HuH-7 (cell line): ENCODE results near the gene SLC9A5.

ENCODE experiments used
- DNase-seq: peaks from one replicate; pipeline ENCODE4 v3.0.0; 2011; ENCODE audit warnings: low spot score

Gene SLC9A5

GRCh38 chr16:67238806-67239470, 9.8 kb upstream of the SLC9A5 start:
- DNase-seq, result no peak

GRCh38 chr16:67240506-67240905, 8.3 kb upstream of the SLC9A5 start:
- DNase-seq, result no peak

DNA sequence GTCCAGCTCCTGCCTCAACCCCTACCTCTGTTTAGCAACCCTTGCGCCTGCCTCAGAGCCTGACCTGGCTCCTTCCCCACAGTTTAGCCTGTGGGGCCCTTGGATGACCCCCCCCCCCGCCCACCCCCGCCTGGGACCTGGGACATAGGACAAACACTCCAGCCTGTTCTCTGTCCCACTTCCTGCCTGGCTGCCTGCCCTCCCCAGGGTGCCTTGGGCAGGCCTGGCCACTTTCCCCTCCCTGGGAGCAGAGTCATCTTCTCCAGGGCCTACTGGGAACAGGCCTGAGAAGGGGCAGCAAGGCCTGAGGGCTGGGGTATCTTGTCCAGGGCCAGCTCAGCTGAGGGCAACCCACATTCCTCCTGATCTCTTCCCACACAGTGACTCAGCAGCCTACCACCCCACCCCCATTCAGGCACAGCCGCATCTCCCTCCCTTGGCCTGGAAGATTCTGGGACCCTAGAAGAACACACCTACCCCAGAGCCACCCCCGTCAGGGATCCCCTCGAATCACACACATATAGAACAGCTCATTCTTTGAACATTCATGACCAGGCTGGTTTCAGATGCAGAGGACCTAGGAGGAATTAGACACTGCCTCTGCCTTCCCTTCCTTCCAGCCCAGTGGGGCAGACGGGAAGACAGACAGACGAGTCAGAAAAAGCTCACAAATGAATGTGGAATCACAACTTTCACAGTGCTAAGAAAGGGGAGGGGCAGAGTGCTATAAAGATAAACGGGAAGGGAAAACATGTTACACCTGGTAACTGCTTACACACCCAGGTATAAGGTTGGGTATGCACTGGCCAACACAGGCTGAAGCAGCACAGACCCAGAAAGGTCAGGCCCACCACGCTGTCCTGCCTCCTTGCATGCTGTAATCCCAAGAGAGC, 7.5 kb upstream of the SLC9A5 start:
- no peak for DNase-seq

DNA sequence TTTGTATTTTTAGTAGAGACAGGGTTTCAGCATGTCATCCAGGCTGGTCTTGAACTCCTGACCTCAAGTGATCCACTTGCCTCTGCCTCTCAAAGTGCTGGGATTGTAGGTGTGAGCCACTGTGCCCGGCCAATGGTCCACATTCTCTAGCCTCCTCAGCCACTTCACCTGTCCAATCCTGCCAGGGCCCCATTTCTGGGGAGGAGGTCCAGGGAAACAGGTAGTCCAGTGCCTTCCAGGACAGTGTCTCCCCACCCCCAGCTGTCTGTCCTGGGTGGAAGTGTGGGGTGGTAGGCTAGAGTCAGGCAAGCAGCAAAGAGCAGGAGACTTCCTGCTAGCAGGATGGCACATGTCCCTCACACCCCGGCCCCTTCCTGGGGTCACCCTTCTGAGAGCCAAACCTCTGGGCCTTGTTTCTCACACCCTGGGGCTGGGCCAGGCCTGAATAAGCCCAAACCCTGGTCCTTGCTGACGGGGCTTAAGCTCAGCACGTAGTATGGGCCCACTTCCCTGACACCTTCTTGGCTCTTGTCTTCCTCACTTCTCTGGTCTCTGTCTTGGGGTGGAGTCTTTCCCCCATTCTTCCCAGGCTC, 6.5 kb upstream of the SLC9A5 start:
- no peak for DNase-seq

DNA sequence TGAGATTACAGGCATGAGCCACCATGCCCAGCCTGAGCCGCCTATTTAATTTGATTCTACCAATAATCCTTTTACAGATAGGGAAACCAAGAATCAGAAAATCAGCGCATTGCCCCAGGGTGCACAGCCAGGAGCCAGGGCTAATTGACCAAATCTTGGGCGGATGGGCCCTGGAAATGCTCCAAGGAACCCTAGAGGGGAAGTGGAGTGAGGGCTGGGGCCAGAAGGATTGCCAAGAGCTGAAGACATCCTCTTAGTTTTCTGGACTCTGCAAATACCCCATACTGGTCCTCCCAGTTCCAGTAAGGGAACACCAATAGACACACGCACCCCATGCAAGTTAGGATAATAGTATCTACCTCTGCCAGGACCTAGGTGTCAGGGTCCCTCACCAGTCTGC, 5.3 kb upstream of the SLC9A5 start:
- no peak for DNase-seq

- DNase-seq, result no peak
Observed at GRCh38 chr16:67244387-67245185, 4.2 kb upstream of the SLC9A5 start.

DNA sequence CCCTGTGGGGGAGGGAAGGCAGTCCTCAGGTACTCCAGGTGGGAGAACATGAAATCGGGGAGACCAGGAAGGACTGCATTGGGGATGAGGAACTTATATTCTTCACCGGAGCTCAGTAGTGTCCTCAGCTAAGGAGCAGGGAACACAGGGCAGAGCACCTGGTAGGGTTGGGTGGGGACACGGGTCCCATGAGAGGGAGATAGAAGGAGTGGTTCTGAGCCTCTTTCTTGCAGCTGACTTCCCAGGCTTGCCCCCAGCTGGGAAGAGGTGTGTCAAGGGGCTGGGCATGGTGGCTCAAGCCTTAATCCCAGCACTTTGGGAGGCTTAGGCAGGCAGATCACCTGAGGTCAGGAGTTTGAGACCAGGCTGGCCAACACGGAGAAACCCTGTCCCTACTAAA, 3.6 kb upstream of the SLC9A5 start:
- no peak for DNase-seq

GRCh38 chr16:67245674-67246080, 3.1 kb upstream of the SLC9A5 start:
- DNase-seq, result no peak

GRCh38 chr16:67246081-67246755, 2.6 kb upstream of the SLC9A5 start:
- DNase-seq, result peak; percentile 72

GRCh38 chr16:67246756-67247191, 2.0 kb upstream of the SLC9A5 start:
- DNase-seq, result peak; percentile 65

DNA sequence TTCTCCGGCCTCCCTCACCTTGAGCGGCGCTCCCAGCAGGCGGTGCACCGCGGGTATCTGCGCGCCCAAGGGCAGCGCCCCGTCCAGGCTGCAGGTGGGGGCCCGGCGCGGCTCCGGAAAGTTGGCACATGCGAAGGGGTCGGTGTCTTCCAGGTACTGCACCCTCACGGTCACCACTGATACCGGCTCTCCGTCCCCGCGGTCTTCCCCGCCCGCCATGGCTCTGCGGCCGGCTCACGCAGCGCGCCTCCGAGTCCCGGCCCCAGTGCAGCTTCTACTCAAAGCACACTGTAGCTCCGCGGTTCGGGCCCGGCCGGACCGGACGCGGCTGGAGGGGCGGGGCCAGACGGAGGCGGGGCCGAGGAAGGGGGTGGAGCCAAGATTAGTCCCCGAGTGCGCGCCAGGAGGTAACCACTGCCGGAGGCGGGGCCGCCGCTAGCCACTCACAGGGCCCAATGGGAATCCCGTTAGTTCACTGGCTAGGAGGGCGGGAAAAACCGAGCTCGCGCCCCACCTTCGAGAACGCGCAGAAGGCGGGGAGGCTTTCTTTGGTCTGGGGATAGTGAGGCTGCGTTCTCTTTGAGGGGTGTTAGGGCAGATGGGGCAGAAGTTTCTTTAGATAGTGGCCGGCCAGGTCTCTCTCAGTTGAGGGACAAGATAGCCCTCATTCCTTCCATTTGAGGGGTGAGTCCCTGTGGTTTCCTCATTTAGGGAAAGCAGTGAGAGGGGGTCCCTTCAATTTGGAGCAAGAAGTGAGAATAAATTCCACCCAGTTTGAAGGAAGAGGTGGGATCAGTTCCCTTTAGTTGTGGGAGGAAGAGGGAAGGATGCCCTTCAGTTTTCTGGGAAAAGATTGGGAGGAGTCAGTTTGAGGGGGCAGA, 1.3 kb upstream of the SLC9A5 start, which contains the start of gene FHOD1:
FHOD1 (minus strand) TSS at position 290 of the 881 bp plus-strand sequence; CDS start at position 219, 71 bp downstream.
- DNase-seq, result peak; percentile 93

GRCh38 chr16:67248073-67248400, 742 bp upstream of the SLC9A5 start:
- DNase-seq, result no peak

DNA sequence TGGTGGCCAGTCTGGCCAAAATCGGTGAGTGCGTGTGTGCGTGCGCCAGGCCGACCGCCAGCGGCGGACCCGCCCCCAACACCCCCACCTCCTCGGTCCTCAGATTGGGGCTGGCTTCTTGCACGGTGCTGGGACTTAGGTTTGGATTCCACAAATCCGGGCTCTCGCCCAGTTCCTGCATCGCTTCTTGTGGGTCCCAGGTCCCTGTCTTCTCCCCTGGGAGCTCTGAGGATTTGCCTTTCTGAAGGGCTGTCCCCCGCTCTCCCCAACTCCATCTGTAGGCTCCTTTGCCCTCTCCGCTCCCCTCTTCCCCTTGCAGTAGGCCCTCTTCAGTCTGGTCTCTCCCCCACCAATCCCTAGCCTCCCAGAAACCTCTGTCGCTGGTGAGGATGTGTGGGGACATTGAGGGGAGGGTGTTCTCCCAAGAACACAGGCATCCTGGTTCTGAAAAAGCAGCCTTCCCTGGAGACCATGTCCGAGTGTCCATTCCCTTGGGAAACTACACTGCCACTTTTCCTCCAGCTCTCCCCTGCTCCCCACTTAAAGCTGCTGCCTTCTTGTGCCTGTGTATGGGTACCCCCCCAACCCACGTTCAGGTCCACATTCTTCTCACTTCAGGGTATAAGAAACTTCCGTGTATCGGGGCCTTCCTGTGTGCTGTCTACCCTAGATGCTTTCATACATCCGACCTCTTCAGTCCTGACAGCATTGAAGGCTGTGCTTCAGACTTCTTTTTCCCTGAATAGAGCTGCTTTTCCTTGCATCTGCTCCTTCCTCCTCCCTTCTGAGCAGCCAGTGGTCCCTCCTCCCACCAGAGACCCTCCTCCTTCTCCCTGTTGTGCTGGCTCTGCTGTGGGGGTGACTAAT, 632 bp downstream of the SLC9A5 start:
- DNase-seq, result no peak

DNA sequence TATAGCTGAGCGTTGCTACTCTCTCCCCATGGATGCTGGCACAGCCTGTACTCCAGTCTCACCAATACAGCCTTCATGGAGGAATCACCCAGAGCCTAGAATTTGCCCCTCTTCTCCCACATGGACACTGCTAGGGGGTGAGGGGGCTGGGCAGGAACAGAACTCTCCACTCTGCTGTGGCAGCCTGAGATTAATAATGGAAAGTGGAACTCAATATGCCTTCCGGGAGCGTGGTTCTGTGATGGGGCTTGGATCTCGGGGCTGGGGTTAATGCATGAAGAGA, 1.2 kb downstream of the SLC9A5 start:
- no peak for DNase-seq

DNA sequence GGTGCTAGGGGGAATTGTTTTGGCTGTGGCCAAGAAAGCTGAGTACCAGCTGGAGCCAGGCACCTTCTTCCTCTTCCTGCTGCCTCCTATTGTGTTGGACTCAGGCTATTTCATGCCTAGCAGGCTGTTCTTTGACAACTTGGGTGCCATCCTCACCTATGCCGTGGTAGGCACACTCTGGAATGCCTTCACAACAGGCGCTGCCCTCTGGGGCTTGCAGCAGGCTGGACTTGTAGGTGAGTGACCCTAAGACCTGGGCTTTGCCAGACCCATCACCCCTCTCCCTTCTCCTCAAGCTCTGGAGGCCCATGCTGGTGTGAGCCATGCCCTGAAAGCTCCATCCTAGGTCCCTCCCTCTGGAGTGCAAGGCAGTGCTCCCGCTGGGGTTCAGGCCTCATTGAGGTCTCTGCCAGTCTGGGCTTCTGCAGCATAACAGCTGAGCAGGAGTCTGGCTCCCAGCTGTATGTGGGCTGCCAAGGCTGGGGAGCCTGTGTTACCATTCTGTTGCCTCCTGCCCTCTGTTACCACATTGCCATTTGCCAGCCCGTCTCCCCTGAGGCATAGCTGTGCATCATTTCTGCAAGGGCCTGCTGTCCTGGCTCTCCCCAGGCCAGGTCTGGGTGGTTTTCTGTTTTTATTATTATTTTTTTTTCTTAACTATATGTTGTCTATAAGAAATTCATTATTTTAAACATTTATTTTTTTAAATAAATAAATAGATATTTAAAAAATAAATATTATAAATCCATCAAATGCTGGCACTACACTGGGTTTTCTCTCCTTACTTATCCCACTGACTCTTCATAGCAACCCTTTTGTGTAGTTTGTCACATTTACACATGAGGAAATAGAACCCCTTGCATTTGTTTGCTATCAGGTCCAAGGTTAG, 4.1 kb downstream of the SLC9A5 start:
- DNase-seq, result no peak

GRCh38 chr16:67254801-67255552, 6.2 kb downstream of the SLC9A5 start:
- no peak for DNase-seq

DNA sequence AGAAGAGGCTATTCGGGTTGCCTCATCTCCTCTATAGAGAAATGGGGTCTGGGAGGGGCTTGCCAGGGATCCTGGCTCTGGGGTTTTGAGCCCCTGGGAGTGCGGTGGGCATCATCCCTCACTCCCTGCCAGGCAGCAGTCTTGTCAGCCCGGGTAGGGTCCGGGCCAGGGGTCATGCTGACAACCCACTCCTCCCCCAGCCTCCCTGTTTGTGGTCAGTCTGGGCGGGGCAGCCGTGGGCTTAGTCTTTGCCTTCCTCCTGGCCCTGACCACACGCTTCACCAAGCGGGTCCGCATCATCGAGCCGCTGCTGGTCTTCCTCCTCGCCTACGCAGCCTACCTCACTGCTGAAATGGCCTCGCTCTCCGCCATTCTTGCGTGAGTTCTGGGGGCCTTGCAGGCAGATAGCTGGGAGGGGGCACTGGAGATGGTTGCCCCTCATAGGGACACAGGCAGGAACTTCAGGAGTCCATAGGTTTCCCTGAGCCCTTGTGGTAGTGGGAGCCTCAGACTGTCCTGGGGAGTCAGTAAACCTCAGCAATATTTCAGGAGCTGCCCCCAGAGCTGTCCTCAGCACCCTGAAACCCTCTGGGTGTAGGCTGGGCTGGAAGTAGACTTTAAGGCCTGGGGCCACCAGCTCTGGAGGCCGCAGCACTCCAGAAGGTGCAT, 6.9 kb downstream of the SLC9A5 start:
- no peak for DNase-seq
